ENCODE measurements around the gene RGS2.

- no peak for TF ChIP-seq POLR2A (IDR thresholded peaks at IDR 0.05)
- no peak for TF ChIP-seq CTCF (IDR thresholded peaks at IDR 0.05)
- no peak for TF ChIP-seq POLR2AphosphoS5 (IDR thresholded peaks at IDR 0.05)
These were observed 19.0 kb upstream of the RGS2 start for GRCh38 chr1:192789871-192790270.
